DOHH2 (cell line): ENCODE results near the gene TSHZ3.

ENCODE experiments used
- H3F3A ChIP-seq: fragments of 200-600 bp; sonication (generic), shearing (Covaris generic); 2 replicates; pipeline ENCODE4 v1.6.0; 2016; ENCODE audit warnings: antibody characterized with exemption, mild to moderate bottlenecking; ENCODE audit not compliant: control insufficient read depth, insufficient read depth
- H3K27ac ChIP-seq: fragments of 200-600 bp; sonication (generic); 2 replicates; pipeline ENCODE4 v1.5.1; 2014; ENCODE audit warnings: low read depth, mild to moderate bottlenecking, low read length, moderate library complexity
- H3K27me3 ChIP-seq: fragments of 200-600 bp; sonication (generic); 2 replicates; pipeline ENCODE4 v1.6.1; 2014; ENCODE audit warnings: mild to moderate bottlenecking, low read length, mixed read lengths; ENCODE audit not compliant: control insufficient read depth
- H3K36me3 ChIP-seq: fragments of 200-600 bp; sonication (generic); 2 replicates; pipeline ENCODE4 v1.6.1; 2014; ENCODE audit warnings: mild to moderate bottlenecking, low read length, moderate library complexity, mixed read lengths; ENCODE audit not compliant: control insufficient read depth
- H3K4me1 ChIP-seq: fragments of 200-600 bp; sonication (generic); 2 replicates; pipeline ENCODE4 v1.6.1; 2014; ENCODE audit warnings: mild to moderate bottlenecking, low read length, mixed read lengths; ENCODE audit not compliant: control insufficient read depth
- H3K4me2 ChIP-seq: fragments of 200-600 bp; sonication (generic); 2 replicates; pipeline ENCODE4 v1.6.0; 2014; ENCODE audit warnings: mild to moderate bottlenecking, low read length, moderate library complexity
- H3K4me3 ChIP-seq: fragments of 200-600 bp; sonication (generic); 2 replicates; pipeline ENCODE4 v1.5.1; 2014; ENCODE audit warnings: mild to moderate bottlenecking, low read length, mixed read lengths
- H3K79me2 ChIP-seq: fragments of 200-600 bp; sonication (generic); 2 replicates; pipeline ENCODE4 v1.6.1; 2014; ENCODE audit warnings: mild to moderate bottlenecking, low read length, mixed read lengths; ENCODE audit not compliant: control insufficient read depth
- H3K9me2 ChIP-seq: fragments of 200-600 bp; sonication (generic); replicated peaks from 2 replicates; pipeline ENCODE4 v1.6.1; 2014; ENCODE audit warnings: mild to moderate bottlenecking, low read length, mixed read lengths; ENCODE audit not compliant: control insufficient read depth
- H3K9me3 ChIP-seq: fragments of 200-600 bp; sonication (generic); 2 replicates; pipeline ENCODE4 v1.6.1; 2014; ENCODE audit warnings: antibody characterized with exemption, low read length, mixed read lengths; ENCODE audit not compliant: control insufficient read depth, insufficient read depth
- H4K20me1 ChIP-seq: fragments of 200-600 bp; sonication (generic); 2 replicates; pipeline ENCODE4 v1.6.0; 2014; ENCODE audit warnings: low read depth, mild to moderate bottlenecking, antibody characterized with exemption, low read length, moderate library complexity; ENCODE audit not compliant: control insufficient read depth, insufficient read depth
- EZH2phosphoT487 ChIP-seq: fragments of 200-600 bp; sonication (generic); IDR thresholded peaks from 2 replicates; pipeline ENCODE4 v1.6.1; 2017; ENCODE audit warnings: borderline replicate concordance, mild to moderate bottlenecking, antibody characterized with exemption, low read length, moderate library complexity, mixed read lengths
- TF ChIP-seq, protein P1 (sequence below): fragments of 200-600 bp; sonication (generic); IDR thresholded peaks from one replicate; pipeline ENCODE4 v1.5.1; 2014; ENCODE audit warnings: antibody characterized with exemption, mild to moderate bottlenecking, low read depth, low read length; ENCODE audit not compliant: poor library complexity, severe bottlenecking

The TSHZ3 gene

DNA sequence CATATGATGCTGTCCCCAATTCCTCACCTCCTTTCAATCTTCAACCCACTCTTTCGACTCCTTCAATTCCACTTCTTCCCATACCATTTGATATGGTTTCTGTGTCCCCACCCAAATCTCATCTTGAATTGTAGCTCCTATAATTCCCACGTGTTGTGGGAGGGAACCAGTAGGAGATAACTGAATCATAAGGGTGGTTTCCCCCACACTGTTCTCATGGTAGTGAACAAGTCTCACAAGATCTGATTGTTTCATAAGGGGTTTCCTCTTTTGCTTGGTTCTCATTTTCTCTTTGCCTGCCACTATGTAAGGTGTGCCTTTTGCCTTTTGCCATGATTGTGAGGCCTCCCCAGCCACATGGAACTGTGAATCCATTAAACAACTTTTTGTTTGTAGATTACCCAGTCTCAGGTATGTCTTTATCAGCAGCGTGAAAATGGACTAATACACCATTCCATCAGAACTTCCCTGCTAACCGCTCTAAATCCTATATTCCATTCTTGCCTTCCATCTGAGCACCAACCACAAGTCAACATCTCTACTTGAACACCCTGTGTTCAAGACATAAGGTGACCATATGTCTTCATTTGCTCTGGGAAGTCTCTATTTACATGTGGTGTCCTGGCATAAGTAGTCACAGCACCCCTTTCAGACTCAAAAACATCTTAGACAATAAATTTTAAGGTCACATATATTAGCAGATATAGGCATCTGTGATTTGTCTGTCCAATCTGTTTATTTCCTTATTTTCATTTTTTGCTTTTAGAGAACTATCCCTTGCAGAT lies 122.9 kb downstream of the TSHZ3 start:
- Histone ChIP-seq H3K79me2 (no peaks in the 10 kb centered on the region), H3K4me3 (no peak overlapping the region), H3K9me2 (no peaks in the 10 kb centered on the region), H3K4me2 (no peak overlapping the region), H3K4me1 (no peaks in the 10 kb centered on the region), H3K27me3 (no peaks in the 10 kb centered on the region), H3K9me3 (no peaks in the 10 kb centered on the region), H4K20me1 (no peaks in the 10 kb centered on the region), H3K36me3 (no peaks in the 10 kb centered on the region), H3F3A (no peaks in the 10 kb centered on the region), H3K27ac (no peak overlapping the region)
- no peak for TF ChIP-seq EZH2phosphoT487
- TF ChIP-seq, protein P1, sequence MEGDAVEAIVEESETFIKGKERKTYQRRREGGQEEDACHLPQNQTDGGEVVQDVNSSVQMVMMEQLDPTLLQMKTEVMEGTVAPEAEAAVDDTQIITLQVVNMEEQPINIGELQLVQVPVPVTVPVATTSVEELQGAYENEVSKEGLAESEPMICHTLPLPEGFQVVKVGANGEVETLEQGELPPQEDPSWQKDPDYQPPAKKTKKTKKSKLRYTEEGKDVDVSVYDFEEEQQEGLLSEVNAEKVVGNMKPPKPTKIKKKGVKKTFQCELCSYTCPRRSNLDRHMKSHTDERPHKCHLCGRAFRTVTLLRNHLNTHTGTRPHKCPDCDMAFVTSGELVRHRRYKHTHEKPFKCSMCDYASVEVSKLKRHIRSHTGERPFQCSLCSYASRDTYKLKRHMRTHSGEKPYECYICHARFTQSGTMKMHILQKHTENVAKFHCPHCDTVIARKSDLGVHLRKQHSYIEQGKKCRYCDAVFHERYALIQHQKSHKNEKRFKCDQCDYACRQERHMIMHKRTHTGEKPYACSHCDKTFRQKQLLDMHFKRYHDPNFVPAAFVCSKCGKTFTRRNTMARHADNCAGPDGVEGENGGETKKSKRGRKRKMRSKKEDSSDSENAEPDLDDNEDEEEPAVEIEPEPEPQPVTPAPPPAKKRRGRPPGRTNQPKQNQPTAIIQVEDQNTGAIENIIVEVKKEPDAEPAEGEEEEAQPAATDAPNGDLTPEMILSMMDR = no peak
